GM21528 (cell line): ENCODE results near the gene RHOF.
A peak's percentile ranks its signal among the peaks of the same experiment; 100 is the strongest.

Source experiments
- ATAC-seq: cut with Tn5 transposase; IDR thresholded peaks from one replicate; pipeline ENCODE4 v1.9.1; 2021; ENCODE audit warnings: mild to moderate bottlenecking, moderate library complexity; ENCODE audit not compliant: unreplicated experiment, low FRiP score

RHOF gene

DNA sequence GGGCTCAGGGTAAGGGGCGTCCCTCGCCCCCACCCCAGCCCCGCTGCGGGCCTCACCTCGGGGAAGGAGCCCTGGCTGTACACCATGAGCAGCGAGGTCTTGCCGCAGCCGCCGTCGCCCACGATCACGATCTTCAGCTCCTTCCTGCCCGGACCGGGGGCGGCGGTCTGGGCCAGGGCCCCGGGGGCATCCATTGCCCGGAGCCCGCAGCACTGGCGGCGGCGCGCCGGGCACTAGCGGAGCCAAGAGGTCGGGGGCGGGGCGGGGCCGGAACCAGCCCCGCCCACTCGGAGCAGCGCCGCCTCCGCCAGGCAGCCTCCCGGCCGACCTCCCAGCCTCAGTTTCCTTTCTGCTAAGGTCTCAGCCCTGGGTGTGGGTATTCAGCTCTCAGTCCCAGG lies at the start of gene RHOF:
RHOF (minus strand) TSS at position 249 of the 398 bp plus-strand sequence; CDS start at position 194, 55 bp downstream.
- peak; percentile 10 for ATAC-seq

DNA sequence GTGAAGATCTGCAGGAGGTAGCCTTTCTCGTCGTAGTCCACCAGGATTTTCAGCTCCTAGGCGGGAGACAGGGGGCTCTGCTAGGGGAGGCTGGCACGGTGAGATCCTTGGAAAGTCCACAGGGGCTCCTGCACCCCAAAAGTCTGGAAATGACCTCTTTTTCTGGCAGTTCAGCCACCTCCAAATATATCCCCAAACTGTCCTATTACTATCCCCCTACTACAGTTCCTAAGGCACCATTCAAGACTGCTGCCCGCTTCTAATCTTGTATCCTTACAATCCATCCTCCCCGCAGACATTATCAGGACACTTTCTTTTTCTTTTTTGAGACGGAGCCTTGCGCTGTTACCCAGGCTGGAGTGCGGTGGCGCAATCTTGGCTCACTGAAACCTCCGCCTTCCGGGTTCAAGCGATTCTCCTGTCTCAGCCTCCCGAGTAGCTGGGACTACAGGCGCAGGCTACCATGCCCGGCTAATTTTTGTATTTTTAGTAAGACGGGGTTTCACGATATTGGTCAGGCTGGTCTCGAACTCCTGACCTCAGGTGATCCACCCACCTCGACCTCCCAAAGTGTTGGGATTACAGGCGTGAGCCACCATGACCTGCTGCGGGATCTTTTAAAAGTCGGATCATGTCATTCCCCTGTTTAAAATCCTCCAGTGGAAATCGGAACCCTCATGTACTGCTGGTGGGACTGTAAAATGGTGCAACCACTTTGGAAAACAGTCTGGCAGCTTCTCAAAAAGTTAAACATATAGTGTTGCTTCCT lies 46.7 kb upstream of the RHOF start:
- ATAC-seq, result no peak

- peak; percentile 93 for ATAC-seq
Measured at GRCh38 chr12:121839106-121839992, 45.9 kb upstream of the RHOF start.

DNA sequence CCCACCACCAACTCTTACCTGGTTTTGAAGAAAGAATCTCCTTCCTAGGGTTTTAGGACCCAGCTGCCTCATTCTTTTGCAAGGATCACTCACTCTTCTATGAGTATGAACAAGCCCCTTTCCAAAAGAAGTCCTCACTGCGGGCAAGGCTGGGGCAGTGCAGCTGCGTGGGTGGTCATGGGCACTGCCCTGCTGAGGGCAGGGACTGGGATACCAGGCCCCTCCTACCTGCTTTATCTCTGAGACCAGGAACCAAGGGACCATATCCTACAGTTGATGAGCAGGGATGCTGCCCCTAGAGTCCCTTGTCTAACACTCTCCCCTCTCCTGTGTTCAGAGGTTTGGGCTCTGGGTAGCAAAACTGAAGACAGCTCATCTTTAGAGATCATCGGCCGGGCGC lies 44.6 kb upstream of the RHOF start:
- ATAC-seq, result no peak

- ATAC-seq, result no peak
Measured at GRCh38 chr12:121837680-121838079, 44.2 kb upstream of the RHOF start.

GRCh38 chr12:121831571-121832245 lies 38.2 kb upstream of the RHOF start:
- ATAC-seq, result no peak

GRCh38 chr12:121830588-121831265 lies 37.2 kb upstream of the RHOF start:
- no peak for ATAC-seq

GRCh38 chr12:121830134-121830533 lies 36.6 kb upstream of the RHOF start:
- ATAC-seq, result no peak

GRCh38 chr12:121829250-121829918 lies 35.9 kb upstream of the RHOF start:
- ATAC-seq, result no peak

GRCh38 chr12:121828826-121829225 lies 35.3 kb upstream of the RHOF start:
- no peak for ATAC-seq

DNA sequence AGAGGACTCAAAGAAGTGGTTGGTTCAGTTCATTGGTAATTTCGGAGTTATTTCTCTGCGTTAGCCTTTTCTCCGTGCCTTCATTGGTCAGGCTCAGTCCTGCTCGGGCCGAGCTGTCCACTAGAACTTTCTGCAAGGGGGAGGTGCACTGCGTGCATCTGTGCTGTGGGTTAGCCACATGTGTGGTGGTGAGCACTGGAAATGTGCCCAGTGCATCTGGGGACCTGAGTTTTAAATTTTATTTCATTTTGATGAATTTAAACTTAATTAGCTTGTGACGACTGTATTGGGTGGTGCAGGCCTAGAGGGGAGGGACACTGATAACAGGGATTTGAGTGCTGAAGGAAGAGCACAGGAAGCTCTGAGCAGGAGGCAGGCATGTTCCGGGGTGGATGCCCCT lies 34.8 kb upstream of the RHOF start:
- ATAC-seq, result no peak

DNA sequence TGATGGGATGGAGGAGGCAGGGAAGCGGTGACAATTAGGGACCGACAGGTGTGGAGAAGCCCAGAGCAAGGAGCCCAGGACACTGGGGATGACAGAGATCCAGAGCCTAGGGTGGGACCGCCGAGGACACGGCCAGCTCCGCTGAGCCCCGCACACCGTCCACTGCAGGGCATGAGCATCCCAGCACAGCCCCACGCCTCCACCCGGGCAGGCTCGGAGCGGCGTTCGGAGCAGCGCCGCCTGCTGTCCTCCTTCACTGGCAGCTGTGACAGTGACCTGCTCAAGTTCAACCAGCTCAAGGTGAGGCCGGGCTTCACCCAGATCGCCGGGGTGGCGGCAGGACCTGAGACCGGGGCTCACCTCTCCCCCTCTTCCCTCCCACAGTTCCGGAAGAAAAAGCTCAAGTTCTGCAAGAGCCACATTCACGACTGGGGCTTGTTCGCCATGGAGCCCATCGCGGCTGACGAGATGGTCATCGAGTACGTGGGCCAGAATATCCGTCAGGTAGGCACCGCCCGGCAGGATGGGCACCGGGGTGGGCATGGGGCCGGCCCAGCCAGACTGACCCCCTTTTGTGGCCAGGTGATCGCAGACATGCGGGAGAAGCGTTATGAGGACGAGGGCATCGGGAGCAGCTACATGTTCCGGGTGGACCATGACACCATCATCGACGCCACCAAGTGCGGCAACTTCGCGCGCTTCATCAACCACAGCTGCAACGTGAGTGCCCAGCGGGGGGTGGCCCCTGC lies 34.0 kb upstream of the RHOF start:
- ATAC-seq, result no peak

DNA sequence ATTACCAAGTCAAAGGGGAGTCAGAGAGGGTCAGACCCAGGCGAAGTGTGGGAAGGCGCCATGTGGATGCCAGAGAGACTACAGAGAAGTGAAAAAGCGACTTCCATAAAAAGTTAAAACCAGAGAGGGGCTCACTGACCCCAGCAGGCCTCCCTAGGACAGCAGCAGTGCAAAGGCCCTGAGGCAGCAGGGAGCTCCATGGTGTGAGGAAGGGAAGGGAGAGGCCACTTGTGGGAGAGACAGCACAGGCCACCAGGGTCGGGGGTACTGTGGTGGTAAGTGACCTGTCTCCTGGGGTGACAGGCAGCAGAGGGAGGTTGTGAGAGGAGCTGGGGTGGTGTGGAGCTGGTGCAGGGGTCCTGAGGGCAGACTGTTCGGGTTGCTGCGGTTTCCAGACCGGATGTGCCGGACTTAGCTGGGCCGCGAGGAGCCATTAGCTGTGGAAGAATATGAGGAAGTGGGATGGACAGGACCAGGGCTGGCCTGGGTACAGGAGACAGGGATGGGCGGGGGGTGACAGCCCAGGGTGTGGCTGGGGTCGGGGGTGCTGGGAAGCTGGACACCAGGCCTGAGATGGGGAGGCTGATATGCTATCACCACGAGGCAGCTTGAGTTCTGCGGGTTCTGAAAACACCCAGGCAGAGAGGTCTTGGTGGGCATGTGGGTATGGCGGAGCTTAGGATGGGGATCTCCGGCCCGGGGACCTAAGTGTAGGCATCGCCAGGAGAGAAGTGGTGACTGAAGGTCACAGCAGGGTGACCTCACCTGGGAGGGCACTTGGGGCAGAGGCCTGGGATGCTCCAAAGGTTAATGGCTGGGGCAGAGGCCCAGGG lies 33.0 kb upstream of the RHOF start:
- no peak for ATAC-seq

DNA sequence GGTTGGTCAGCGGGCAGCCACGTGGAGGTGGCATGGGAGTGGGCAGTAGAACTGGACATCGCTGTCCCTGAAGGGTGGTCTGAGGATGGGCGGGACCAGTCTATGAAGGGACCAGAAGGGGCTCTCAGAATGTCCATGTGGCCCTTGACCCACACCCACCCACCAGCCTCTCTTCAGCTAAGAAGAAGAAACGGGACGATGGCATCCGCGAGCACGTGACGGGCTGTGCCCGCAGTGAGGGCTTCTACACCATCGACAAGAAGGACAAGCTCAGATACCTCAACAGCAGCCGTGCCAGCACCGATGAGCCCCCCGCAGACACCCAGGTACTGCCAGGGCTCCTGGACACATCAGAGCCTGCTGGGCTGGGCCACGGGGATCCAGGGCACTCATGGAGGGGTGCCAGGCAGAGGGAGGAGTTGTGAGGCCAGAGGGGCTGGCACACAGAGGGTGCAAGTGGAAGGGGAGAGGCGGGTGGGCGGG lies 31.6 kb upstream of the RHOF start:
- ATAC-seq, result no peak

DNA sequence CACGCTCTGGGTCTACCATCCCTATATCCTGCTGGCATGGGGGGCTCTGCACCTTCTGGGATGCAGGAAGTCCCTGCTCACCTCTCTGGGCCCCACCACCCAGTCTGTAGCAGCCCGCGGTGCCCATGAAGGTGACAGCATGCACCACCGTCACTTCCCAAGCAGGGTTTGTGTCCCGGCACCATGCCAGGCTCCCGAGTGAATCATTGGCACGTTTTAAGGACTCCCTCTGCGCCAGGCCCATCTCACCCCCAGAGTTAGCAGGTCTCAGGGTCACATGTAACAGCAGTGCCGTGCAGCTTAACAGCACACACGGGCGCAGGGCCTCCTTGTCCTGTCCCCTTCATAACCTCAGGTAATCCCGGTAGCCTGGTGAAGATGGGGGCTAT lies 30.2 kb upstream of the RHOF start:
- no peak for ATAC-seq

DNA sequence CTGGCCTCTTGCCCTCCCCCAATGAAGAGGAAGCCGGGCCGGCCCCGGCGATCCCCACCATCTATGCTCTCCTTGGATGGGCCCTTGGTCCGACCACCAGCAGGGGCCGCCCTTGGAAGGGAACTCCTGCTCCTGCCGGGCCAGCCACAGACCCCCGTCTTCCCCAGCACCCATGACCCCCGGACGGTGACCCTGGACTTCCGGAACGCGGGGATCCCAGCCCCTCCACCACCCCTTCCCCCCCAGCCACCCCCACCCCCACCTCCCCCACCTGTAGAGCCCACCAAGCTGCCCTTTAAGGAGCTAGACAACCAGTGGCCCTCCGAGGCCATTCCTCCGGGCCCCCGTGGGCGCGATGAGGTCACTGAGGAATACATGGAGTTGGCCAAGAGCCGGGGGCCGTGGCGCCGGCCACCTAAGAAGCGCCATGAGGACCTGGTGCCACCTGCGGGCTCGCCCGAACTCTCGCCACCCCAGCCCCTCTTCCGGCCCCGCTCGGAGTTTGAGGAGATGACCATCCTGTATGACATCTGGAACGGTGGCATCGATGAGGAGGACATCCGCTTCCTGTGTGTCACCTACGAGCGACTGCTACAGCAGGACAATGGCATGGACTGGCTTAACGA lies 29.7 kb upstream of the RHOF start:
- ATAC-seq, result no peak

- ATAC-seq, result no peak
Measured at GRCh38 chr12:121822393-121823100, 29.1 kb upstream of the RHOF start.
